HFFc6 (cell line): ENCODE results near the gene TNXB. TPM values are rescaled to one million over a fixed set of nuclear protein-coding genes. Genes with fewer than 3 reads are reported as not detected.
A peak's percentile ranks its signal among the peaks of the same experiment; 100 is the strongest.
"Not testable (repeated sequence)": the region's sequence is repeated elsewhere in the genome, so short reads cannot be mapped to it uniquely, and the experiment has no call there.

Experiments
- DNase-seq: peaks from one replicate; pipeline ENCODE4 v3.0.0-alpha.2; 2018
- H3K27ac Mint-ChIP-seq: 2 replicates; pipeline ENCODE4 v1.8.0; 2020; ENCODE audit warnings: mild to moderate bottlenecking, mixed read lengths
- H3K27me3 Mint-ChIP-seq: 2 replicates; pipeline ENCODE4 v1.8.0; 2021; ENCODE audit warnings: mild to moderate bottlenecking, moderate library complexity, mixed read lengths; ENCODE audit not compliant: insufficient read depth
- H3K36me3 Mint-ChIP-seq: 2 replicates; pipeline ENCODE4 v1.8.0; 2021; ENCODE audit warnings: low read depth, mixed read lengths
- H3K4me1 Mint-ChIP-seq: 2 replicates; pipeline ENCODE4 v1.8.0; 2020; ENCODE audit warnings: low read depth, mixed read lengths
- H3K4me3 Mint-ChIP-seq: 2 replicates; pipeline ENCODE4 v1.8.0; 2020; ENCODE audit warnings: mild to moderate bottlenecking, moderate library complexity, mixed read lengths
- H3K9me3 Mint-ChIP-seq: 2 replicates; pipeline ENCODE4 v1.8.0; 2020; ENCODE audit warnings: mild to moderate bottlenecking, mixed read lengths
- CTCF ChIP-seq: fragments of 200-600 bp; sonication (generic); IDR thresholded peaks from 2 replicates; pipeline ENCODE4 v1.5.0; 2021; ENCODE audit warnings: antibody characterized with exemption, mild to moderate bottlenecking
- total RNA-seq, 6 experiments: library from RNA; stranded (reverse); fragmentation: NEBNext Ultra II Directional; extraction: Animal tissue kit (Norgen Biotek cat#: 25700); gene quantifications; 2 replicates in 1 of 6; 3 replicates in 5 of 6; pipeline ENCODE4 v1.2.3, GENCODE V29; 2021

TNXB gene
- total RNA-seq, 6 experiments from 2014 or later, result 0.28 to 1.4 (median 0.83) TPM

- H3K36me3 Mint-ChIP-seq, result no peaks in the 10 kb centered on the region
- H3K4me1 Mint-ChIP-seq, result peaks cover 19% of the 10 kb centered on the region
- H3K27ac Mint-ChIP-seq, result no peak overlapping the region
- peaks cover 23% of the 10 kb centered on the region for H3K27me3 Mint-ChIP-seq
- no peak for DNase-seq
- H3K4me3 Mint-ChIP-seq, result no peak overlapping the region
- no peak for TF ChIP-seq CTCF
- H3K9me3 Mint-ChIP-seq, result no peaks in the 10 kb centered on the region
Observed at GRCh38 chr6:32050562-32050961, 58.6 kb downstream of the TNXB start.

GRCh38 chr6:32049736-32050135 lies 59.4 kb downstream of the TNXB start:
- Mint-ChIP-seq H3K27me3 (peaks cover 23% of the 10 kb centered on the region), H3K4me1 (peaks cover 19% of the 10 kb centered on the region)
- DNase-seq, H3K36me3 Mint-ChIP-seq, H3K9me3 Mint-ChIP-seq, H3K4me3 Mint-ChIP-seq, H3K27ac Mint-ChIP-seq: not testable (repeated sequence)

GRCh38 chr6:32049149-32049548 lies 60.0 kb downstream of the TNXB start:
- not testable (repeated sequence) for H3K4me3 Mint-ChIP-seq, H3K36me3 Mint-ChIP-seq, H3K9me3 Mint-ChIP-seq, H3K27ac Mint-ChIP-seq, DNase-seq
- Mint-ChIP-seq H3K27me3 (peaks cover 18% of the 10 kb centered on the region), H3K4me1 (peaks cover 19% of the 10 kb centered on the region)

GRCh38 chr6:32047855-32048766 lies 61.0 kb downstream of the TNXB start:
- peak overlapping the region; percentile 8; the same call in 1 of the 2 replicates for H3K27ac Mint-ChIP-seq
- H3K4me1 Mint-ChIP-seq, result peaks cover 19% of the 10 kb centered on the region
- peak; percentile 23 for DNase-seq
- no peak overlapping the region for H3K4me3 Mint-ChIP-seq
- H3K36me3 Mint-ChIP-seq, result no peaks in the 10 kb centered on the region
- H3K27me3 Mint-ChIP-seq, result peaks cover 16% of the 10 kb centered on the region
- peak; percentile 94 for TF ChIP-seq CTCF
- H3K9me3 Mint-ChIP-seq, result no peaks in the 10 kb centered on the region

- peaks cover 19% of the 10 kb centered on the region for H3K4me1 Mint-ChIP-seq
- no peak overlapping the region for H3K27ac Mint-ChIP-seq
- H3K9me3 Mint-ChIP-seq, result no peaks in the 10 kb centered on the region
- peaks cover 13% of the 10 kb centered on the region for H3K27me3 Mint-ChIP-seq
- no peak overlapping the region for H3K4me3 Mint-ChIP-seq
- DNase-seq, result no peak
- TF ChIP-seq CTCF, result no peak
- no peaks in the 10 kb centered on the region for H3K36me3 Mint-ChIP-seq
Observed at GRCh38 chr6:32047539-32047854, 61.6 kb downstream of the TNXB start.

GRCh38 chr6:32047084-32047478 lies 62.1 kb downstream of the TNXB start:
- Mint-ChIP-seq H3K9me3 (no peaks in the 10 kb centered on the region), H3K4me3 (no peak overlapping the region), H3K4me1 (peaks cover 19% of the 10 kb centered on the region), H3K36me3 (no peaks in the 10 kb centered on the region), H3K27ac (peak overlapping the region; percentile 38; the same call in 1 of the 2 replicates), H3K27me3 (peaks cover 13% of the 10 kb centered on the region)
- TF ChIP-seq CTCF, result no peak
- no peak for DNase-seq
